GM12864 (cell line): Measurements from ENCODE around the gene ARL4C.

ENCODE experiments used
- DNase-seq: peaks from one replicate; pipeline ENCODE4 v3.0.0-alpha.2; 2011; ENCODE audit warnings: low read depth
- H3K4me3 ChIP-seq: 2 replicates; pipeline ENCODE4 v1.5.1; 2011; ENCODE audit warnings: mild to moderate bottlenecking, low read depth, low read length, control low read depth
- TF ChIP-seq, protein P1 (sequence below): IDR thresholded peaks from 2 replicates; pipeline ENCODE4 v1.5.1; 2011; ENCODE audit warnings: low read depth, mild to moderate bottlenecking, moderate library complexity, low read length, control low read depth, inconsistent platforms; ENCODE audit errors: missing control alignments

The ARL4C gene

DNA sequence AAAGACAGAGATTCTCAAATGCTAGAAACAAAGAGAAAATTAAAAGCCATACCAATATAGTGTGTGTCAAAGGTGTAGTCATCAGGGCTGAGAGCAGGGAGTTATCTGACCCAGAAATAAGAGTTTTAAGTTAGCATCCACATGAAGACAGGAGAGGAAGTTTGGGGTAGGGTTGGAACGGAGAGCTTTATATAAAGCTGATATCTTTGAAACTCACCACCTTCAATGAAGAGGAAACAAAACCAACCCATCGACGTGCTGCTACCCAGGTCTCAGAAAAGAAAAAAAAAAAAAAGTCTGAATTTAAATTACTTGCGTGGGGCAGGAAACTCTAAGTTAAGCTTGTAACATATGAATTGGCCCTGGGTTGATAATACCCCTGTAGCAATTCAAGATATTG is 42.4 kb downstream of the ARL4C start:
- H3K4me3 ChIP-seq, result no peak overlapping the region
- DNase-seq, result no peak
- TF ChIP-seq, protein P1, sequence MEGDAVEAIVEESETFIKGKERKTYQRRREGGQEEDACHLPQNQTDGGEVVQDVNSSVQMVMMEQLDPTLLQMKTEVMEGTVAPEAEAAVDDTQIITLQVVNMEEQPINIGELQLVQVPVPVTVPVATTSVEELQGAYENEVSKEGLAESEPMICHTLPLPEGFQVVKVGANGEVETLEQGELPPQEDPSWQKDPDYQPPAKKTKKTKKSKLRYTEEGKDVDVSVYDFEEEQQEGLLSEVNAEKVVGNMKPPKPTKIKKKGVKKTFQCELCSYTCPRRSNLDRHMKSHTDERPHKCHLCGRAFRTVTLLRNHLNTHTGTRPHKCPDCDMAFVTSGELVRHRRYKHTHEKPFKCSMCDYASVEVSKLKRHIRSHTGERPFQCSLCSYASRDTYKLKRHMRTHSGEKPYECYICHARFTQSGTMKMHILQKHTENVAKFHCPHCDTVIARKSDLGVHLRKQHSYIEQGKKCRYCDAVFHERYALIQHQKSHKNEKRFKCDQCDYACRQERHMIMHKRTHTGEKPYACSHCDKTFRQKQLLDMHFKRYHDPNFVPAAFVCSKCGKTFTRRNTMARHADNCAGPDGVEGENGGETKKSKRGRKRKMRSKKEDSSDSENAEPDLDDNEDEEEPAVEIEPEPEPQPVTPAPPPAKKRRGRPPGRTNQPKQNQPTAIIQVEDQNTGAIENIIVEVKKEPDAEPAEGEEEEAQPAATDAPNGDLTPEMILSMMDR, result no peak

DNA sequence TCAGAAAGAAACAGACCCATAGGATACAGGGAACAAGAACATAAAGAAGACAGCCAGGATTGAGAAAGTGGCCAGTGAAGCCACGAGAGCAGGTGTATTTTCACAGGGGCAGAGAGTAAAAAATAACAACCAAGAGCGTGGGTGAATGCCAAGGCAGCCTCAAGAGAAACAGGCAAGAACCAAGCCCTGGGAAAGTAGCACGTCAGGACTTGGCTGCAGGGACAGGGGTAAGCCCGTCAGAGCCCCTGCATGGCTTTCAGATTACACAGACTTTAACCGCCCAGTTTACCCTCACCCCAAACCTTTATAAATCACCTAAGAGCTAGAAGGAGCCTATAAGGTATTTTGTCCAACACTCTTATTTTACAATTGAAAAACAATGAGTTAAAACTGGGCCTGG is 43.7 kb downstream of the ARL4C start:
- DNase-seq, result no peak
- TF ChIP-seq, protein P1, result no peak

DNA sequence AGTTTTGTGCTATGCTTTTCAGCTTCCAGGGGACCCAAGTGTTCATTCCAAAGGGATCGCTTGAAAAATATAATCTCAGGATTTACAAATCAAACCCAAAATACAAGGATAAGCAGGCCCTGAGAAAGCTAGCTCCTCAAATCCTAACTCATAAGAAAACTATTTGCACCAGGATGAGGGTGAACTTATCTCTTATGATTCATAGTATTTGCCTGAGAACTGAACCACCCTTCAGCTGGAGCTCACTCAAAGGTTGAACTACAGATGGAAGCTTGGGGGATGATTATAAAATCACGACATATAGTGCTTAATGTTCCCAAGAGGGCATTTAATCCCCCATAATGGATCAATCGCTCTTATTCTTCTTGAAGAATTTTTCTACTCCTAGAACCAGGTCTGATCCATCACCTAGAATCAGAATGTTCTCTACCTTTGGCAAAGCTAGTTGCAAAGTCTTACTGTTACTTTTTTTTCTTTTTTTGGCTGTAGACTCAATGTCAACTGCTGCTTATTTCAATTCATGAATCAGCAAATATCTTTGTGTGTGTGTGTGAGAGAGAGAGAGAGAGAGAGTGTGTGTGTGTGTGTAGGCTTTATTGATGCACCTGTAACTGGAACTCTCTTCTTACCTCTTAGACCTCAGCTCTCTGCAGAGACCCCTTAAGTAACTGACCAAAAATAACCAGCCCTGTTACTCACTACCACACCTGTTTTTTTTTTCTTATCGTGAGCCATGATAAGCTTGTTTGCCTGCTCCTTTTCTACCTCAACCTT is 44.8 kb downstream of the ARL4C start:
- H3K4me3 ChIP-seq, result no peak overlapping the region
- no peak for DNase-seq
- TF ChIP-seq, protein P1, result no peak

More for the DNA sequence above, 43.7 kb downstream of the ARL4C start:
- H3K4me3 ChIP-seq, result no peak overlapping the region

DNA sequence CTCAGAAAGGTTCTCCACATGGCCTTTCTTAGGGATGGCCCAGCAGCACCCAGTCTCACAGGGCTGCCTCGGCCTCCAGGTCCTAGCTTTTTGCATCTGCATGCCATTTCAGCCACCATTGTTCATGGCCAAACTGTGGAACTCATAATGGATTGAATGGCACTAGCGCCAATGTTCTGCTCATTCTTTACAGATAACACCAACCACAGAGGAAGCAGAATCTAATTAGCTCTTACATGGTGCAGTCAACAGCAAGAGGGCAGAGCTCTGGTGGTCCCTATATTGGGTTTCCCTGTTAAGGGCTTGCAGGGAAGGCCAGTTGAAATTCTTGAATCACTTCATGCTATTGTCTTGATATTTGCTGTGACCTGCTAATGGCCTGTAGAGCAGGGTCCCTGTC is 45.6 kb downstream of the ARL4C start:
- TF ChIP-seq, protein P1, result no peak
- no peak for DNase-seq
- H3K4me3 ChIP-seq, result no peak overlapping the region

GRCh38 chr2:234450431-234451124 is 46.3 kb downstream of the ARL4C start:
- DNase-seq, result no peak
- TF ChIP-seq, protein P1, result no peak
- no peak overlapping the region for H3K4me3 ChIP-seq

- TF ChIP-seq, protein P1, result no peak
- no peak overlapping the region for H3K4me3 ChIP-seq
- no peak for DNase-seq
These were observed 48.2 kb downstream of the ARL4C start for GRCh38 chr2:234448506-234449184.
